ENCODE results near the gene CRELD2. TPM values are rescaled to one million over a fixed set of nuclear protein-coding genes. Genes with fewer than 3 reads are reported as not detected.

CRELD2 gene
- total RNA-seq, 2 experiments from 2014 or later, result 15.3 to 16.2 TPM

DNA sequence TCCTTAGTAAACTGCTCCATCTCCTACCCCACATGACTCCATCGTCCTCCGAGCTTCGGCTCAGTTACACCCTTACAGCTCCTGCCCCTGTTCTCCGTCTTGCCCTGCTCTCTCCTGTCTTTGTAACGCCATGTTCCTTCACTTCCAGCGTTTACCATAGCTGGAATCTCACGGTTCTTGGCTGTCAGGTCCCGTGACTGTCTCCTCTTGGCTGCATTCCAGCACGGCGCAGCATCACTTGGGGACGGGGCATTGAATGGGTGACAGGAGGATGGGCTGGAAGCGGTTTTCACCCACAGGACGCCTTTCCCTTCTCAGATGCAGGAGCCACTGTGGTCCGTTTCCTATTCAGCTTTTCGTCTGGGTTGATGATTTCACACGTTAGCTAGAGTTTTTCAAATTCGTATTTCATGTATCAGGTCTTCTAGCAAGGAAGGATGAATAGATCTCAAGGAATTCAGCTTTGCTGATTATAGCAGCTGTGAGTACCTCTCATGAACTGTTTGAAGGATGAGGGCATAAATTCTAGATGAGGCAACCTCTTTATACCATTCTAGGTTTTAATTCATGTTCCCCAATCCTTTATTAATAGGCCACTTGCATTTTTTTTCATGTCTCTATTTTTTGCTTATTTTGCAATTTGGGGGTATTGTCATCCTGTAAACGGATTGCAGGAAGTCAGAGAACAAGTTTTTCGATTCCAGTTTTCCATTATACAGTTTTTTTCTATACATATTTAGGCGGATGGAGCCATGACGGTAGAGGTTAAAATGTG lies 35.7 kb upstream of the CRELD2 start:
- peaks cover 15% of the 10 kb centered on the region for H3K4me1 Mint-ChIP-seq (ENCODE audit: low read depth)
- intact Hi-C loops (cut with micrococcal nuclease), result no loop called here
- H3K4me3 Mint-ChIP-seq, result no peak overlapping the region
- CTCF ChIA-PET, result no interaction called here
- H3K36me3 Mint-ChIP-seq (ENCODE audit: low read depth), result peaks cover 28% of the 10 kb centered on the region
- no peak for DNase-seq
- H3K27me3 Mint-ChIP-seq (ENCODE audit: low read depth), result no peaks in the 10 kb centered on the region
- H3K9me3 Mint-ChIP-seq, result peaks cover 1% of the 10 kb centered on the region
- H3K27ac Mint-ChIP-seq, result no peak overlapping the region

DNA sequence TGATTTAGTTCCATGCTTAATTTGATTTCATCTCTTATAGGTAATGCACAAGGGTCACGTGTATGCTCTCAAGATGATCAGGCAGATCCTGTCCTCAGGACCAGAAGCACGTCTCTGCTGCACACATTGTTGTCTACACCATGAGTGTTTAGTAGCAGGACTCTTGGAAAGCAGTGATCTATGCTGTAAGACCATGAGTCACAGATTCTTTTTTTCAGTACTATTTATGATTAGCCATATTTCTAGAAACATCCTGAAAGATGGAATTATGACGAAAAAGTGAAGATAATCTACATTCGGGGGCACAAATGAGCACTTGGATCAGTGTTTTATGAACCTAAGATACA lies 35.2 kb upstream of the CRELD2 start:
- no peak overlapping the region for H3K27ac Mint-ChIP-seq
- H3K27me3 Mint-ChIP-seq (ENCODE audit: low read depth), result no peaks in the 10 kb centered on the region
- intact Hi-C loops (cut with micrococcal nuclease), result no loop called here
- H3K4me3 Mint-ChIP-seq, result no peak overlapping the region
- no peak for DNase-seq
- peaks cover 15% of the 10 kb centered on the region for H3K4me1 Mint-ChIP-seq (ENCODE audit: low read depth)
- H3K9me3 Mint-ChIP-seq, result peaks cover under 1% of the 10 kb centered on the region
- H3K36me3 Mint-ChIP-seq (ENCODE audit: low read depth), result peaks cover 28% of the 10 kb centered on the region
- CTCF ChIA-PET, result no interaction called here

DNA sequence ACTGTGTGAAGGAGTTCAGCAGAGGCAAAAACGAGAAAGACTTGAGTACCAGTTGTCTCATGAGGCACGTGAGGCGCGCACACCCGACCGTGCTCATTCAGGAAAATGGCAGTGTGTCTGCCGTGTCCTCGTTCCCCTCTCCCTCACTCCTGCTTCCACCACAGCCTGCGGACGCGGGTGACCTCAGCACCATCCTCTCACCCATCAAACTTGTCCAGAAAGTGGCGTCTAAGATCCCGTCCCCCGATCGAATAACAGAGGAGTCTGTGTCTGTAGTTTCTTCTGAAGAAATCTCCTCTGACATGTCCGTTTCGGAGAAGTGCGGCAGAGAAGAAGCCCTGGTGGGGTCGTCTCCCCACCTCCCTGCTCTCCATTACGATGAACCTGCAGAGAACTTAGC lies 34.4 kb upstream of the CRELD2 start:
- peaks cover 29% of the 10 kb centered on the region for H3K36me3 Mint-ChIP-seq (ENCODE audit: low read depth)
- H3K9me3 Mint-ChIP-seq, result no peaks in the 10 kb centered on the region
- no peak overlapping the region for H3K27ac Mint-ChIP-seq

DNA sequence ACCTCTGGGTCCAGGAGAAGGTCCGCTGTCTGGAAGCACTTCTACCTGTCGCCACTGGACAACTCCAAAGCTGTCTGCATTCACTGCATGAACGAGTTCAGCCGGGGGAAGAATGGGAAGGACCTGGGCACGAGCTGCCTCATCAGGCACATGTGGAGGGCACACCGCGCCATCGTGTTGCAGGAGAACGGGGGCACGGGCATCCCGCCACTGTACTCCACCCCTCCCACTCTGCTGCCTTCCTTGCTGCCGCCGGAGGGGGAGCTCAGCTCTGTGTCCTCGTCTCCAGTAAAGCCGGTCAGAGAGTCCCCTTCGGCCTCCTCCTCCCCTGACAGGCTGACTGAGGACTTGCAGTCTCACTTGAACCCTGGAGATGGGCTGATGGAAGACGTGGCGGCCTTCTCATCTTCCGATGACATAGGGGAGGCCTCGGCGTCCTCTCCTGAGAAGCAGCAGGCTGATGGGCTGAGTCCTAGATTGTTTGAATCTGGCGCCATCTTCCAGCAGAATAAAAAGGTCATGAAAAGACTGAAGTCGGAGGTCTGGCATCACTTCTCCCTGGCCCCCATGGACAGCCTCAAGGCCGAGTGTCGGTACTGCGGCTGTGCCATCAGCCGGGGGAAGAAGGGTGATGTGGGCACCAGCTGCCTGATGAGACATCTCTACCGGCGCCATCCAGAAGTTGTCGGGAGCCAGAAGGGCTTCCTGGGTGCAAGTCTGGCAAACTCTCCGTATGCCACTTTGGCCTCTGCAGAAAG lies 33.8 kb upstream of the CRELD2 start:
- CTCF ChIA-PET, result no interaction called here
- intact Hi-C loops (cut with micrococcal nuclease), result no loop called here
- Mint-ChIP-seq H3K36me3 (ENCODE audit: low read depth) (peaks cover 34% of the 10 kb centered on the region), H3K9me3 (no peaks in the 10 kb centered on the region), H3K27me3 (ENCODE audit: low read depth) (no peaks in the 10 kb centered on the region), H3K4me1 (ENCODE audit: low read depth) (peaks cover 15% of the 10 kb centered on the region), H3K4me3 (no peak overlapping the region), H3K27ac (no peak overlapping the region)
- DNase-seq, result no peak

More for the DNA sequence above, 34.4 kb upstream of the CRELD2 start:
- no peak for DNase-seq
- no peak overlapping the region for H3K4me3 Mint-ChIP-seq
- H3K27me3 Mint-ChIP-seq (ENCODE audit: low read depth), result no peaks in the 10 kb centered on the region
- H3K4me1 Mint-ChIP-seq (ENCODE audit: low read depth), result peaks cover 15% of the 10 kb centered on the region
- intact Hi-C loops (cut with micrococcal nuclease), result no loop called here
- CTCF ChIA-PET, result no interaction called here

DNA sequence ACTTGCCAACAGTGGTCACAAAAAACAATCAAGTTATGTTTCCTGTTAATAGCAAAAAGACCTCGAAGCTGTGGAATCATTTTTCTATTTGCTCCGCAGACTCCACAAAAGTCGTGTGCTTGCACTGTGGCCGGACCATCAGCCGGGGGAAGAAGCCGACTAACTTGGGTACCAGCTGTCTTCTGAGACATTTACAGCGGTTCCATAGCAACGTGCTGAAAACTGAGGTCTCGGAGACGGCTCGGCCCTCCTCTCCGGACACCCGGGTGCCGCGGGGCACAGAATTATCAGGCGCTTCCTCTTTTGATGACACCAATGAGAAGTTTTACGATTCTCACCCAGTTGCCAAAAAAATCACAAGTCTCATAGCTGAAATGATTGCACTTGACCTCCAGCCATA lies 33.2 kb upstream of the CRELD2 start:
- Mint-ChIP-seq H3K9me3 (no peaks in the 10 kb centered on the region), H3K27ac (no peak overlapping the region), H3K4me1 (ENCODE audit: low read depth) (peaks cover 10% of the 10 kb centered on the region), H3K4me3 (no peak overlapping the region), H3K36me3 (ENCODE audit: low read depth) (peaks cover 38% of the 10 kb centered on the region), H3K27me3 (ENCODE audit: low read depth) (no peaks in the 10 kb centered on the region)
- DNase-seq, result no peak
- CTCF ChIA-PET, result no interaction called here
- intact Hi-C loops (cut with micrococcal nuclease), result no loop called here

DNA sequence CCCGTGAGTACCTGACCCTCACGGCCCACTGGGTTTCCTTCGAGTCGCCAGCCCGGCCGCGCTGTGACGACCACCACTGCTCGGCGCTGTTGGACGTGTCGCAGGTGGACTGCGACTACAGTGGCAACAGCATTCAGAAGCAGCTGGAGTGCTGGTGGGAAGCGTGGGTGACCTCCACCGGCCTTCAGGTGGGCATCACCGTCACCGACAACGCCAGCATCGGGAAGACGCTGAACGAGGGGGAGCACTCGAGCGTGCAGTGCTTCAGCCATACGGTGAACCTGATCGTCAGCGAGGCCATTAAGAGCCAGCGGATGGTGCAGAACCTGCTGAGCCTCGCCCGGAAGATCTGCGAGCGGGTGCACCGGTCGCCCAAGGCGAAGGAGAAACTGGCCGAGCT lies 32.6 kb upstream of the CRELD2 start:
- H3K36me3 Mint-ChIP-seq (ENCODE audit: low read depth), result peaks cover 42% of the 10 kb centered on the region
- intact Hi-C loops (cut with micrococcal nuclease), result no loop called here

DNA sequence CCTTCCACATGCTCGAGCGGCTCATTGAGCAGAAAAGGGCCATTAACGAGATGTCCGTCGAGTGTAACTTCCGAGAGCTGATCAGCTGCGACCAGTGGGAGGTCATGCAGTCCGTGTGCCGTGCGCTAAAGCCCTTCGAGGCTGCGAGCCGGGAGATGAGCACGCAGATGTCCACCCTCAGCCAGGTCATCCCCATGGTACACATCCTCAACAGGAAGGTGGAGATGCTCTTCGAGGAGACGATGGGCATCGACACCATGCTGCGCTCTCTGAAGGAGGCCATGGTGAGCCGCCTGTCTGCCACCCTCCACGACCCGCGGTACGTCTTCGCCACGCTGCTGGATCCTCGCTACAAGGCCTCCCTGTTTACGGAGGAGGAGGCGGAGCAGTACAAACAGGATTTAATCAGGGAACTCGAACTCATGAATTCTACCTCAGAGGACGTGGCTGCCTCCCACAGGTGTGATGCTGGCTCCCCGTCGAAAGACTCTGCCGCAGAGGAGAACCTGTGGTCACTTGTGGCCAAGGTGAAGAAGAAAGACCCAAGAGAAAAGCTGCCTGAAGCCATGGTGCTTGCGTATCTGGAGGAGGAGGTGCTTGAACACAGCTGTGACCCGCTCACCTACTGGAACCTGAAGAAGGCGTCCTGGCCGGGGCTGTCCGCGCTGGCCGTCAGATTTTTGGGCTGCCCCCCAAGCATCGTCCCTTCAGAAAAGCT lies 31.9 kb upstream of the CRELD2 start:
- Mint-ChIP-seq H3K27ac (no peak overlapping the region), H3K4me3 (no peak overlapping the region), H3K4me1 (ENCODE audit: low read depth) (peaks cover 6% of the 10 kb centered on the region), H3K36me3 (ENCODE audit: low read depth) (peaks cover 46% of the 10 kb centered on the region), H3K27me3 (ENCODE audit: low read depth) (no peaks in the 10 kb centered on the region), H3K9me3 (no peaks in the 10 kb centered on the region)
- intact Hi-C loops (cut with micrococcal nuclease), result no loop called here
- no peak for DNase-seq
- CTCF ChIA-PET, result no interaction called here

More for the DNA sequence above, 32.6 kb upstream of the CRELD2 start:
- CTCF ChIA-PET, result no interaction called here
- no peaks in the 10 kb centered on the region for H3K9me3 Mint-ChIP-seq
- H3K27me3 Mint-ChIP-seq (ENCODE audit: low read depth), result no peaks in the 10 kb centered on the region
- H3K4me3 Mint-ChIP-seq, result no peak overlapping the region
- peaks cover 7% of the 10 kb centered on the region for H3K4me1 Mint-ChIP-seq (ENCODE audit: low read depth)
- no peak for DNase-seq
- H3K27ac Mint-ChIP-seq, result no peak overlapping the region

DNA sequence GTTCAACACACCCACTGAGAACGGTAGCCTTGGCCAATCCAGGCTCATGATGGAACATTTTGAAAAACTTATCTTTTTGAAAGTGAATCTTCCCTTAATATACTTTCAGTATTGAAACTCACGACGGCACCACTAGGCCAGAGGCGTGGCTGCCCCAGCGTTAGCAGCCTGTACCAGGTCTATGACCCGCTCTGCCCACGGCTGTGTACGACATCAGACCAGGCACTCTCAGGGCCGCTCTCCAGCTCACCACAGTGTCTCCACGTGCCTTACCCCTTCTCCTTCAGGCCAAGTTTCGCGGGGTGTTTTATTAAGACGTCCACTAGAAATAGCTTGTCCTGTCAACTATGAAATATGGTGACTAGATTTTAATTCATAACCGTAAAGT lies 31.4 kb upstream of the CRELD2 start:
- no peaks in the 10 kb centered on the region for H3K9me3 Mint-ChIP-seq
- peaks cover 51% of the 10 kb centered on the region for H3K36me3 Mint-ChIP-seq (ENCODE audit: low read depth)
- no peaks in the 10 kb centered on the region for H3K27me3 Mint-ChIP-seq (ENCODE audit: low read depth)
- peaks cover 3% of the 10 kb centered on the region for H3K4me1 Mint-ChIP-seq (ENCODE audit: low read depth)
- intact Hi-C loops (cut with micrococcal nuclease), result no loop called here
- no peak overlapping the region for H3K27ac Mint-ChIP-seq
- no peak for DNase-seq
- CTCF ChIA-PET, result interaction anchor here (0.6 kb wide), 1 partner anchor 12 kb away, joined by 3 read pairs; no protein-coding TSS in a partner anchor
- no peak overlapping the region for H3K4me3 Mint-ChIP-seq

DNA sequence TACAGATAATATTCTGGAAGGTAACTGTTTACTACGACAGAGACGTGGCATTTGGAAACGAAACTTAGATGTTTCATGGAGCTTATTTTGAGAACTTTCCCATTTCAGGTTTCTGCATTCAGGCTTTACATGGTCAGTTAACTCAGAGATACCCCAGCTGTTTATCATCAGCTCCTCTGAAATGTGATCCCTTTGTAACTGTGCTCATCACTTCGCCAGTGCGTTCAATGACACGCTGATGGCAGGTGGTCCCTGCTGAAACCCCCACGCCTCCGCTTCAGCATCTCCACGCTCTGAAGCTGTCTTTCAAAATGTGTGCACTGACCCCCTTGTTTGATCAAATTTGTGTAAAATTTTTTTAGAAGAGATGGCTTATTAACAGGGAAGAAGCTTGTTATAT lies 30.7 kb upstream of the CRELD2 start:
- Mint-ChIP-seq H3K9me3 (no peaks in the 10 kb centered on the region), H3K4me3 (no peak overlapping the region), H3K36me3 (ENCODE audit: low read depth) (peaks cover 52% of the 10 kb centered on the region), H3K4me1 (ENCODE audit: low read depth) (no peaks in the 10 kb centered on the region), H3K27me3 (ENCODE audit: low read depth) (no peaks in the 10 kb centered on the region), H3K27ac (no peak overlapping the region)
- intact Hi-C loops (cut with micrococcal nuclease), result no loop called here
- no peak for DNase-seq
- CTCF ChIA-PET, result interaction anchor here (0.6 kb wide), 1 partner anchor 12 kb away, joined by 3 read pairs; no protein-coding TSS in a partner anchor

DNA sequence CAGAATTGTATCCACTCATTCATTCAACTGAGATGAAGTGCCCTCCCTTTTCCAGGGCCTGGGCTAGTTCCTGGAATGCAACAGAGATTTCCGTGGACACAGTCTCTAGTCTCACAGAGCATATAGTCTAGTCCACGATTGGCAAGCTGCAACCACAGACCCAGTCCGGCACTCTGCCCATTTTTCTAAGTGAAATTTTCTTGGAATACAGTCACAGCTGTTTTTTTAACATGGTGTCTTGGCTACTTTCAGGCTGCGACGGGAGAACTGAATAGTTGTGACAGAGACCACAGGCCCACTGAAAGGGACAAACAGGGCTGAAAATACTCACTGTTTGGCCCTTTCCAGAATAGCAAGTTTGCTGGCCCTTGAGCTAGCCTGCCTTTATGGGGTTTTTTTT lies 29.4 kb upstream of the CRELD2 start:
- no peak for DNase-seq
- Mint-ChIP-seq H3K9me3 (peaks cover 2% of the 10 kb centered on the region), H3K4me1 (ENCODE audit: low read depth) (no peaks in the 10 kb centered on the region), H3K27me3 (ENCODE audit: low read depth) (no peaks in the 10 kb centered on the region), H3K4me3 (no peak overlapping the region), H3K36me3 (ENCODE audit: low read depth) (peaks cover 49% of the 10 kb centered on the region), H3K27ac (no peak overlapping the region)
- CTCF ChIA-PET, result no interaction called here
- intact Hi-C loops (cut with micrococcal nuclease), result no loop called here

DNA sequence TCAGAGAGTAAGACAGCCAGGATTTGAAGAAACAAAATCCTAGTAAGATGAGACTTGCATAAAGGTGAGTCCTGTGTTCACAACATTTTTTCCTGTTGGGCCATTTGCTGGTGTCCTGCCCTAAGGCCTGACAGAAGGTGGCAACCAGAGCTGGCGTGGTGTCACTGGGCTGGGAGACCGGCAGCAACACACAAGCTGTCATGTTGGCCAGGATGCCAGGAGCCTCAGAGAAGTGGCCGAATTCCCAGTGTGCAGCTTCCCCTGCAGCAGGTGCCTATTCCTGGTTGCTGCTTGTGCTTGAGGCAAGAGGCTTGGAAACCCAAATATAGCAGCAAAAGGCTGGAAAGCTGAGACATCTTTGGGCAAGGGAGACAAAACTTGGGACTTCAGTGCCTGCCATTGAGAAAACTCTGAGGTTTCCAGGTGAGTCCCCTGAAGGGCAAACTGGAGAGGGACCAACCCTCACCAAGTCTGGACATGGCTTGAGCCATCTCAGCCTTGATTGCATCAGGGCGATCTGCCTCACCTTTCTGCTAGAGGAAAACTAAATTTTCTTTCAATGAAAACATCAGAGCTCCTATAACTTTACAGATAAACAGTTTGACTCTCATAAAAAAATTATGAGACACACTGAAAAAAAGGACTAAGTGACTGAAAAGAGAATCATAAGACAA lies 26.1 kb upstream of the CRELD2 start:
- CTCF ChIA-PET, result no interaction called here

DNA sequence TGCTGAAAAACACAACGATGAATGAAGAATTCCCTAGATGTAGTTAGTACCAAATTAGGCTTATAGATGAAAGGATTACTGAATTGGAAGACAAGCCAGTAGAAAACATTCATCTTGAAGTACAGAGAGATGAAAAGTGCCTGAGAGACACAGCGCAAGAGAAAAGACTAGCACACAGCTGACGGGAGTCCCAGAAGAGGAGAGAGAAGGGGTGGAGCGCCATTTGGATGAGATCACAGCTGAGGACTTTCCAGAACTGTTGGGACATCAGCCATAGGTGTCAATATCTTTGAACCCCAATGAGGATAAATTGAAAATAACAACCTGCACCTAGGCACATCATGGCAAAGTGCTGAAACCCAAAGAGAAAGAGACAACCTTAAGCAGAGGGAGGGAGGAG lies 25.4 kb upstream of the CRELD2 start:
- Mint-ChIP-seq H3K27me3 (ENCODE audit: low read depth) (no peaks in the 10 kb centered on the region), H3K9me3 (peaks cover 2% of the 10 kb centered on the region), H3K27ac (no peak overlapping the region), H3K4me3 (no peak overlapping the region), H3K4me1 (ENCODE audit: low read depth) (no peaks in the 10 kb centered on the region), H3K36me3 (ENCODE audit: low read depth) (peaks cover 39% of the 10 kb centered on the region)
- no peak for DNase-seq
- intact Hi-C loops (cut with micrococcal nuclease), result no loop called here
- CTCF ChIA-PET, result no interaction called here

More for the DNA sequence above, 26.1 kb upstream of the CRELD2 start:
- Mint-ChIP-seq H3K4me3 (no peak overlapping the region), H3K4me1 (ENCODE audit: low read depth) (no peaks in the 10 kb centered on the region), H3K27ac (no peak overlapping the region), H3K36me3 (ENCODE audit: low read depth) (peaks cover 42% of the 10 kb centered on the region), H3K27me3 (ENCODE audit: low read depth) (no peaks in the 10 kb centered on the region), H3K9me3 (peaks cover 2% of the 10 kb centered on the region)
- no peak for DNase-seq
- intact Hi-C loops (cut with micrococcal nuclease), result no loop called here

Measured in activated naive CD4-positive, alpha-beta T cell treated with anti-CD3 and anti-CD28 coated beads for 36 hours (primary cell).